ENCODE results near the gene RRBP1.

The RRBP1 gene

GRCh38 chr20:17720755-17721154, 38.7 kb upstream of the RRBP1 start:
- Histone ChIP-seq H3K56ac (ENCODE audit: low read length) (no peak overlapping the region), H3K79me1 (ENCODE audit: low read length) (no peaks in the 10 kb centered on the region), H2BK5ac (ENCODE audit: low read length) (no peak overlapping the region), H3K23ac (ENCODE audit: low read length) (no peak overlapping the region), H4K8ac (ENCODE audit: low read depth, low read length) (no peak overlapping the region), H3K27ac (ENCODE audit: low read depth, low read length) (no peak overlapping the region), H3K4me2 (ENCODE audit: low read length) (no peak overlapping the region), H2BK15ac (replicated peaks; ENCODE audit: low read depth) (no peak overlapping the region), H2BK120ac (ENCODE audit: low read depth, low read length) (no peak overlapping the region), H2AK5ac (ENCODE audit: low read length) (no peak overlapping the region), H3K27me3 (ENCODE audit: insufficient read depth, low read length, poor library complexity) (no peaks in the 10 kb centered on the region), H4K5ac (ENCODE audit: low read length) (no peak overlapping the region), H3K79me2 (ENCODE audit: control insufficient read depth, insufficient read depth, low read length) (no peaks in the 10 kb centered on the region), H3K9ac (ENCODE audit: low read length) (no peak overlapping the region), H3K36me3 (ENCODE audit: control insufficient read depth, insufficient read depth, low read length) (no peaks in the 10 kb centered on the region), H3K4me3 (ENCODE audit: low read length) (no peak overlapping the region), H3K4ac (ENCODE audit: low read depth, low read length) (no peak overlapping the region), H3K18ac (ENCODE audit: low read length) (no peak overlapping the region), H3K4me1 (ENCODE audit: control insufficient read depth, low read depth, low read length) (no peaks in the 10 kb centered on the region)
- no peak for DNase-seq
- no CpG with 5 or more reads among the region's 4 CpGs for WGBS (ENCODE audit: extremely low coverage, insufficient coverage, low lambda C conversion rate)

GRCh38 chr20:17716331-17716730, 34.3 kb upstream of the RRBP1 start:
- no peak overlapping the region for H3K27ac ChIP-seq (ENCODE audit: low read depth, low read length)
- no peaks in the 10 kb centered on the region for H3K4me1 ChIP-seq (ENCODE audit: control insufficient read depth, low read depth, low read length)
- H3K9ac ChIP-seq (ENCODE audit: low read length) = no peak overlapping the region
- H3K18ac ChIP-seq (ENCODE audit: low read length) = no peak overlapping the region
- no peak overlapping the region for H3K4me3 ChIP-seq (ENCODE audit: low read length)
- H3K4ac ChIP-seq (ENCODE audit: low read depth, low read length) = no peak overlapping the region
- H2BK120ac ChIP-seq (ENCODE audit: low read depth, low read length) = no peak overlapping the region
- H4K5ac ChIP-seq (ENCODE audit: low read length) = no peak overlapping the region
- no CpG with 5 or more reads among the region's 7 CpGs for WGBS (ENCODE audit: extremely low coverage, insufficient coverage, low lambda C conversion rate)
- no peaks in the 10 kb centered on the region for H3K79me2 ChIP-seq (ENCODE audit: control insufficient read depth, insufficient read depth, low read length)
- H4K8ac ChIP-seq (ENCODE audit: low read depth, low read length) = no peak overlapping the region
- DNase-seq = no peak
- no peaks in the 10 kb centered on the region for H3K79me1 ChIP-seq (ENCODE audit: low read length)
- no peak overlapping the region for H2AK5ac ChIP-seq (ENCODE audit: low read length)
- no peaks in the 10 kb centered on the region for H3K36me3 ChIP-seq (ENCODE audit: control insufficient read depth, insufficient read depth, low read length)
- H3K4me2 ChIP-seq (ENCODE audit: low read length) = no peak overlapping the region
- no peak overlapping the region for H2BK15ac ChIP-seq (replicated peaks; ENCODE audit: low read depth)
- no peak overlapping the region for H3K23ac ChIP-seq (ENCODE audit: low read length)
- H3K56ac ChIP-seq (ENCODE audit: low read length) = no peak overlapping the region
- no peak overlapping the region for H2BK5ac ChIP-seq (ENCODE audit: low read length)
- no peaks in the 10 kb centered on the region for H3K27me3 ChIP-seq (ENCODE audit: insufficient read depth, low read length, poor library complexity)

GRCh38 chr20:17715075-17715474, 33.0 kb upstream of the RRBP1 start:
- Histone ChIP-seq H3K4me1 (ENCODE audit: control insufficient read depth, low read depth, low read length) (peaks cover 2% of the 10 kb centered on the region), H3K27ac (ENCODE audit: low read depth, low read length) (no peak overlapping the region), H3K79me1 (ENCODE audit: low read length) (no peaks in the 10 kb centered on the region), H3K9ac (ENCODE audit: low read length) (no peak overlapping the region), H2BK15ac (replicated peaks; ENCODE audit: low read depth) (no peak overlapping the region), H4K5ac (ENCODE audit: low read length) (no peak overlapping the region), H3K4ac (ENCODE audit: low read depth, low read length) (no peak overlapping the region), H3K56ac (ENCODE audit: low read length) (no peak overlapping the region), H3K18ac (ENCODE audit: low read length) (no peak overlapping the region), H3K4me2 (ENCODE audit: low read length) (no peak overlapping the region), H3K23ac (ENCODE audit: low read length) (no peak overlapping the region), H3K27me3 (ENCODE audit: insufficient read depth, low read length, poor library complexity) (no peaks in the 10 kb centered on the region), H2BK120ac (ENCODE audit: low read depth, low read length) (no peak overlapping the region), H3K36me3 (ENCODE audit: control insufficient read depth, insufficient read depth, low read length) (no peaks in the 10 kb centered on the region), H3K4me3 (ENCODE audit: low read length) (no peak overlapping the region), H4K8ac (ENCODE audit: low read depth, low read length) (no peak overlapping the region), H3K79me2 (ENCODE audit: control insufficient read depth, insufficient read depth, low read length) (no peaks in the 10 kb centered on the region), H2BK5ac (ENCODE audit: low read length) (no peak overlapping the region), H2AK5ac (ENCODE audit: low read length) (no peak overlapping the region)
- DNase-seq = no peak
- no CpG with 5 or more reads among the region's 5 CpGs for WGBS (ENCODE audit: extremely low coverage, insufficient coverage, low lambda C conversion rate)

- no peak overlapping the region for H3K56ac ChIP-seq (ENCODE audit: low read length)
- H3K18ac ChIP-seq (ENCODE audit: low read length) = no peak overlapping the region
- WGBS (ENCODE audit: extremely low coverage, insufficient coverage, low lambda C conversion rate) = no CpG with 5 or more reads among the region's 1 CpG
- H3K27ac ChIP-seq (ENCODE audit: low read depth, low read length) = no peak overlapping the region
- no peak overlapping the region for H2BK5ac ChIP-seq (ENCODE audit: low read length)
- no peaks in the 10 kb centered on the region for H3K79me2 ChIP-seq (ENCODE audit: control insufficient read depth, insufficient read depth, low read length)
- no peak overlapping the region for H2BK15ac ChIP-seq (replicated peaks; ENCODE audit: low read depth)
- H3K4me1 ChIP-seq (ENCODE audit: control insufficient read depth, low read depth, low read length) = peaks cover 2% of the 10 kb centered on the region
- H3K4me2 ChIP-seq (ENCODE audit: low read length) = no peak overlapping the region
- no peaks in the 10 kb centered on the region for H3K79me1 ChIP-seq (ENCODE audit: low read length)
- no peak overlapping the region for H3K23ac ChIP-seq (ENCODE audit: low read length)
- H3K27me3 ChIP-seq (ENCODE audit: insufficient read depth, low read length, poor library complexity) = no peaks in the 10 kb centered on the region
- no peak overlapping the region for H3K9ac ChIP-seq (ENCODE audit: low read length)
- DNase-seq = no peak
- H3K4ac ChIP-seq (ENCODE audit: low read depth, low read length) = no peak overlapping the region
- no peak overlapping the region for H4K5ac ChIP-seq (ENCODE audit: low read length)
- H3K36me3 ChIP-seq (ENCODE audit: control insufficient read depth, insufficient read depth, low read length) = no peaks in the 10 kb centered on the region
- no peak overlapping the region for H2AK5ac ChIP-seq (ENCODE audit: low read length)
- H2BK120ac ChIP-seq (ENCODE audit: low read depth, low read length) = no peak overlapping the region
- H3K4me3 ChIP-seq (ENCODE audit: low read length) = no peak overlapping the region
- H4K8ac ChIP-seq (ENCODE audit: low read depth, low read length) = no peak overlapping the region
Observed at GRCh38 chr20:17714597-17714996, 32.6 kb upstream of the RRBP1 start.

- no CpG with 5 or more reads among the region's 6 CpGs for WGBS (ENCODE audit: extremely low coverage, insufficient coverage, low lambda C conversion rate)
- no peaks in the 10 kb centered on the region for H3K27me3 ChIP-seq (ENCODE audit: insufficient read depth, low read length, poor library complexity)
- no peak overlapping the region for H3K4ac ChIP-seq (ENCODE audit: low read depth, low read length)
- H2BK120ac ChIP-seq (ENCODE audit: low read depth, low read length) = no peak overlapping the region
- H2BK5ac ChIP-seq (ENCODE audit: low read length) = no peak overlapping the region
- no peak overlapping the region for H3K9ac ChIP-seq (ENCODE audit: low read length)
- no peak overlapping the region for H2BK15ac ChIP-seq (replicated peaks; ENCODE audit: low read depth)
- no peak overlapping the region for H3K4me3 ChIP-seq (ENCODE audit: low read length)
- peaks cover 2% of the 10 kb centered on the region for H3K4me1 ChIP-seq (ENCODE audit: control insufficient read depth, low read depth, low read length)
- no peak overlapping the region for H3K23ac ChIP-seq (ENCODE audit: low read length)
- no peak overlapping the region for H3K4me2 ChIP-seq (ENCODE audit: low read length)
- no peak overlapping the region for H4K8ac ChIP-seq (ENCODE audit: low read depth, low read length)
- H3K79me2 ChIP-seq (ENCODE audit: control insufficient read depth, insufficient read depth, low read length) = no peaks in the 10 kb centered on the region
- no peak overlapping the region for H3K27ac ChIP-seq (ENCODE audit: low read depth, low read length)
- no peak overlapping the region for H2AK5ac ChIP-seq (ENCODE audit: low read length)
- H3K79me1 ChIP-seq (ENCODE audit: low read length) = no peaks in the 10 kb centered on the region
- DNase-seq = no peak
- no peaks in the 10 kb centered on the region for H3K36me3 ChIP-seq (ENCODE audit: control insufficient read depth, insufficient read depth, low read length)
- H4K5ac ChIP-seq (ENCODE audit: low read length) = no peak overlapping the region
- H3K56ac ChIP-seq (ENCODE audit: low read length) = no peak overlapping the region
- no peak overlapping the region for H3K18ac ChIP-seq (ENCODE audit: low read length)
Observed at GRCh38 chr20:17712708-17713107, 30.7 kb upstream of the RRBP1 start.

GRCh38 chr20:17712201-17712600, 30.2 kb upstream of the RRBP1 start:
- no peak overlapping the region for H4K5ac ChIP-seq (ENCODE audit: low read length)
- H2AK5ac ChIP-seq (ENCODE audit: low read length) = no peak overlapping the region
- H3K4me1 ChIP-seq (ENCODE audit: control insufficient read depth, low read depth, low read length) = peaks cover 2% of the 10 kb centered on the region
- H3K9ac ChIP-seq (ENCODE audit: low read length) = no peak overlapping the region
- no peak overlapping the region for H3K4ac ChIP-seq (ENCODE audit: low read depth, low read length)
- H3K4me2 ChIP-seq (ENCODE audit: low read length) = no peak overlapping the region
- no peak overlapping the region for H3K18ac ChIP-seq (ENCODE audit: low read length)
- no CpG with 5 or more reads among the region's 4 CpGs for WGBS (ENCODE audit: extremely low coverage, insufficient coverage, low lambda C conversion rate)
- H3K27me3 ChIP-seq (ENCODE audit: insufficient read depth, low read length, poor library complexity) = no peaks in the 10 kb centered on the region
- no peaks in the 10 kb centered on the region for H3K79me2 ChIP-seq (ENCODE audit: control insufficient read depth, insufficient read depth, low read length)
- H3K79me1 ChIP-seq (ENCODE audit: low read length) = no peaks in the 10 kb centered on the region
- no peak overlapping the region for H3K27ac ChIP-seq (ENCODE audit: low read depth, low read length)
- DNase-seq = no peak
- H3K36me3 ChIP-seq (ENCODE audit: control insufficient read depth, insufficient read depth, low read length) = no peaks in the 10 kb centered on the region
- H4K8ac ChIP-seq (ENCODE audit: low read depth, low read length) = no peak overlapping the region
- no peak overlapping the region for H2BK5ac ChIP-seq (ENCODE audit: low read length)
- no peak overlapping the region for H3K56ac ChIP-seq (ENCODE audit: low read length)
- no peak overlapping the region for H3K4me3 ChIP-seq (ENCODE audit: low read length)
- no peak overlapping the region for H2BK120ac ChIP-seq (ENCODE audit: low read depth, low read length)
- no peak overlapping the region for H3K23ac ChIP-seq (ENCODE audit: low read length)
- H2BK15ac ChIP-seq (replicated peaks; ENCODE audit: low read depth) = no peak overlapping the region
